ENCODE measurements around the gene DGKQ. TPM values are rescaled to one million over a fixed set of nuclear protein-coding genes. Genes with fewer than 3 reads are reported as not detected.

DGKQ gene
- total RNA-seq, 1 experiment from 2014 or later, result 12.2 TPM

GRCh38 chr4:909131-909571 lies 64.2 kb downstream of the DGKQ start:
- Histone ChIP-seq H3K27ac (ENCODE audit: low read length) (no peak overlapping the region), H3K27me3 (ENCODE audit: control insufficient read depth, insufficient read depth, low read length) (no peaks in the 10 kb centered on the region), H3K36me3 (ENCODE audit: control insufficient read depth, insufficient read depth, low read length) (0 out of 2 replicates have a peak, but pooled peaks cover 2% of the 10 kb centered on the region), H3K9me3 (ENCODE audit: control insufficient read depth, insufficient read depth, low read depth, low read length) (no peaks in the 10 kb centered on the region), H3K4me1 (ENCODE audit: control insufficient read depth, insufficient read depth, low read length) (no peaks in the 10 kb centered on the region), H3K4me3 (ENCODE audit: low read depth in 2 of 2, low read length in 2 of 2) (no peak overlapping the region)
- DNase-seq (ENCODE audit: low read depth, low spot score), result no peak
- no TSS peak for BruUV-seq (replicated peaks)
- TF ChIP-seq, protein P1, sequence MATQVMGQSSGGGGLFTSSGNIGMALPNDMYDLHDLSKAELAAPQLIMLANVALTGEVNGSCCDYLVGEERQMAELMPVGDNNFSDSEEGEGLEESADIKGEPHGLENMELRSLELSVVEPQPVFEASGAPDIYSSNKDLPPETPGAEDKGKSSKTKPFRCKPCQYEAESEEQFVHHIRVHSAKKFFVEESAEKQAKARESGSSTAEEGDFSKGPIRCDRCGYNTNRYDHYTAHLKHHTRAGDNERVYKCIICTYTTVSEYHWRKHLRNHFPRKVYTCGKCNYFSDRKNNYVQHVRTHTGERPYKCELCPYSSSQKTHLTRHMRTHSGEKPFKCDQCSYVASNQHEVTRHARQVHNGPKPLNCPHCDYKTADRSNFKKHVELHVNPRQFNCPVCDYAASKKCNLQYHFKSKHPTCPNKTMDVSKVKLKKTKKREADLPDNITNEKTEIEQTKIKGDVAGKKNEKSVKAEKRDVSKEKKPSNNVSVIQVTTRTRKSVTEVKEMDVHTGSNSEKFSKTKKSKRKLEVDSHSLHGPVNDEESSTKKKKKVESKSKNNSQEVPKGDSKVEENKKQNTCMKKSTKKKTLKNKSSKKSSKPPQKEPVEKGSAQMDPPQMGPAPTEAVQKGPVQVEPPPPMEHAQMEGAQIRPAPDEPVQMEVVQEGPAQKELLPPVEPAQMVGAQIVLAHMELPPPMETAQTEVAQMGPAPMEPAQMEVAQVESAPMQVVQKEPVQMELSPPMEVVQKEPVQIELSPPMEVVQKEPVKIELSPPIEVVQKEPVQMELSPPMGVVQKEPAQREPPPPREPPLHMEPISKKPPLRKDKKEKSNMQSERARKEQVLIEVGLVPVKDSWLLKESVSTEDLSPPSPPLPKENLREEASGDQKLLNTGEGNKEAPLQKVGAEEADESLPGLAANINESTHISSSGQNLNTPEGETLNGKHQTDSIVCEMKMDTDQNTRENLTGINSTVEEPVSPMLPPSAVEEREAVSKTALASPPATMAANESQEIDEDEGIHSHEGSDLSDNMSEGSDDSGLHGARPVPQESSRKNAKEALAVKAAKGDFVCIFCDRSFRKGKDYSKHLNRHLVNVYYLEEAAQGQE (IDR thresholded peaks at IDR 0.05; ENCODE audit: insufficient read depth in 1 of 2, low read depth in 2 of 2, low read length in 1 of 2), result no peak
- no peak for TF ChIP-seq TCF7L2 (IDR thresholded peaks at IDR 0.05; ENCODE audit: low read depth, low read length)
- TF ChIP-seq, protein P2, sequence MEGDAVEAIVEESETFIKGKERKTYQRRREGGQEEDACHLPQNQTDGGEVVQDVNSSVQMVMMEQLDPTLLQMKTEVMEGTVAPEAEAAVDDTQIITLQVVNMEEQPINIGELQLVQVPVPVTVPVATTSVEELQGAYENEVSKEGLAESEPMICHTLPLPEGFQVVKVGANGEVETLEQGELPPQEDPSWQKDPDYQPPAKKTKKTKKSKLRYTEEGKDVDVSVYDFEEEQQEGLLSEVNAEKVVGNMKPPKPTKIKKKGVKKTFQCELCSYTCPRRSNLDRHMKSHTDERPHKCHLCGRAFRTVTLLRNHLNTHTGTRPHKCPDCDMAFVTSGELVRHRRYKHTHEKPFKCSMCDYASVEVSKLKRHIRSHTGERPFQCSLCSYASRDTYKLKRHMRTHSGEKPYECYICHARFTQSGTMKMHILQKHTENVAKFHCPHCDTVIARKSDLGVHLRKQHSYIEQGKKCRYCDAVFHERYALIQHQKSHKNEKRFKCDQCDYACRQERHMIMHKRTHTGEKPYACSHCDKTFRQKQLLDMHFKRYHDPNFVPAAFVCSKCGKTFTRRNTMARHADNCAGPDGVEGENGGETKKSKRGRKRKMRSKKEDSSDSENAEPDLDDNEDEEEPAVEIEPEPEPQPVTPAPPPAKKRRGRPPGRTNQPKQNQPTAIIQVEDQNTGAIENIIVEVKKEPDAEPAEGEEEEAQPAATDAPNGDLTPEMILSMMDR (IDR thresholded peaks at IDR 0.05), result no peak
- TF ChIP-seq SIN3A (IDR thresholded peaks at IDR 0.05; ENCODE audit: borderline replicate concordance, insufficient read depth, low read depth, low read length), result no peak
- TF ChIP-seq POLR2AphosphoS5 (IDR thresholded peaks at IDR 0.05; ENCODE audit: low read depth, low read length), result no peak
- POLR2A ChIA-PET, result no interaction called here
- CTCF ChIA-PET, result no interaction called here
- in situ Hi-C loops (cut with HindIII; ENCODE audit: low pct_unique_long_range_greater_than_20kb, low sequenced_read_pairs) (no loop called here), intact Hi-C loops (cut with micrococcal nuclease; ENCODE audit: unreplicated experiment) (no loop called here)
- no peak for ATAC-seq

Other genes starting within 250 kb of the DGKQ start
- 6.7 TPM for gene CPLX1, start 147.4 kb downstream of the DGKQ start, total RNA-seq (2021; ENCODE audit: unreplicated experiment)
- 86.6 TPM for gene GAK, start 41.3 kb downstream of the DGKQ start, total RNA-seq (2021; ENCODE audit: unreplicated experiment)
- 21.8 TPM for gene TMEM175, start 41.1 kb downstream of the DGKQ start, total RNA-seq (2021; ENCODE audit: unreplicated experiment)
- gene IDUA, start 13.5 kb upstream of the DGKQ start, total RNA-seq (2021; ENCODE audit: unreplicated experiment), result 30.6 TPM
- 1.8 TPM for gene SLC26A1, start 19.8 kb upstream of the DGKQ start, total RNA-seq (2021; ENCODE audit: unreplicated experiment)
- 43.1 TPM for gene FGFRL1, start 38.1 kb upstream of the DGKQ start, total RNA-seq (2021; ENCODE audit: unreplicated experiment)
- gene RNF212, start 140.0 kb upstream of the DGKQ start, total RNA-seq (2021; ENCODE audit: unreplicated experiment), result not detected
- gene SPON2, start 199.0 kb upstream of the DGKQ start, total RNA-seq (2021; ENCODE audit: unreplicated experiment), result 1.8 TPM